HG03064 (cell line): ENCODE results near the gene RRM2.
A peak's percentile ranks its signal among the peaks of the same experiment; 100 is the strongest.

Experiments
- ATAC-seq: cut with Tn5 transposase; IDR thresholded peaks from one replicate; pipeline ENCODE4 v1.9.1; 2021; ENCODE audit warnings: low read depth; ENCODE audit not compliant: unreplicated experiment

Gene RRM2

GRCh38 chr2:10122500-10123280 lies at the start of gene RRM2:
TSS of gene RRM2 (plus strand) at chr2:10122739. CDS start at chr2:10122799, 60 bp downstream.
- peak; percentile 68 for ATAC-seq

DNA sequence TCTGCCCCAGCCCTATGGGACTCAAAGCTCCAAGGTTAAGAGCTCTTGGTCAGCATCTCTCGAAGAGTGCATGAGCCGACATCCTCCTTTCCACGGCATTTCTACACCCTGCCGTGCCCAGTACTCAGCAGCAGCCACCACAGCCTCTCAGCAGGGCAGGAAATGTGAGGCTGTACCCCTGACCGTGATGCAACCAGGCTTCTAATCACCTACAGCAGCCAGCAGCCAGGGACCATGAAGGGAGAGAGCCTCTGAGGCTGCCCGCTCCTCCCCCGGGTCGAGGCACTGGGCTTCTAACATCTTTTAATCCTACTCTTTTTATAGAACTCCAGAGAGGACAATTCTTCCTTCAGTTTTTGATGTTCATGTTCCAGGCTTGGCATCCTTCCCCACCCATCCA lies 48.8 kb upstream of the RRM2 start:
- ATAC-seq = no peak

GRCh38 chr2:10075101-10075500 lies 47.4 kb upstream of the RRM2 start:
- ATAC-seq = no peak

- no peak for ATAC-seq
Measured at GRCh38 chr2:10075571-10076209, 46.8 kb upstream of the RRM2 start.

GRCh38 chr2:10076511-10076910 lies 46.0 kb upstream of the RRM2 start:
- no peak for ATAC-seq

GRCh38 chr2:10076988-10077527 lies 45.5 kb upstream of the RRM2 start:
- no peak for ATAC-seq

DNA sequence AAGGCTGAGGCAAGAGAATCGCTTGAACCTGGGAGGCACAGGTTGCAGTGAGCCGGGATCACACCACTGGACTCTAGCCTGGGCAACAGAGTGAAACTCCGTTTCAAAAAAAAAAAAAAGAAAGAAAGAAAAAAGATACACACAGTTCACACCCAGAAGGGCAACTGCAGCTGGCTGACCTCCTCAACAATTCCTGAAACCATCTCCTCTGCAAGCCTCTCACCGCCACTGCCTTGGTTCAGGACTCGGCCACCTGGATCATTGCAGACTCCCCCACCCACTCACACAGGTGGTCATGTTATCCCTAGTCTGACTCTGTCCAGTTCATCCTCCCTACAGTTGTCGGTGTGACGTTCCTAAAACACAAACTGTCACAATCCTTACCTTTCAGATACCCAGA lies 44.5 kb upstream of the RRM2 start:
- ATAC-seq = no peak

GRCh38 chr2:10078704-10079265 lies 43.8 kb upstream of the RRM2 start:
- no peak for ATAC-seq

GRCh38 chr2:10079266-10079869 lies 43.2 kb upstream of the RRM2 start:
- no peak for ATAC-seq

DNA sequence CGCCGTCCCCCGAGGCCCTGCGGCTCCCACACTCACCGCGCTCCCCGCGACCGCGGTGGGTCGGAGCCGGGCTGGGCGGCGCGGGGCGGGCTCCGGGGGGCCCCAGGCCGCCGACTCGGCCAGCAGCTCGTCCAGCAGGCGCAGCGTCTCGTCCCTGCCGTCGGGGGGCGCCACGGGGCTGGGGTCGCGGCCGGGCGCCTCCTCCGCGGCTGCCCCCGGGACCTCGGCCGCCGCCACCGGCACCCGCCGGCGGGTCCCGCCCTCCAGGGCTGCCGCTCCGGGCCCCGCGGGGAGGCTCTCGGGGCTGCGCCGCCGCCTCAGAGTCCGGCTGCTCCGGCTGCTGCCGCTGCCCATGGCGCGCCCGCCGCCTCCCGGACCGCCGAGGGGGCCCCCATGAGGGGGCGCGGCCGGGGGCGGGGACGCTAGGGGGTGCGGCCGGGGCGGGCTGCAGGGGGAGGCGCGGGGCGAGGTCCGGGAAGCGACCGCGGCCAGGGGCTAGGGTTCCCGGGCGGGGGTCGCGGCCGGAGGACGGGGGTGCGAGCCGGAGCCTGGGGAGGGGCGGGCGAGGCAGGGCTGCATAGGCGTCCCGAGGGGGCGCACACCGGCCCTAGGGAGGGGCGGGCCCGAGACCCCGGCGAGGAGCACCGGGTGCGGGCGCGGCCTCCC lies 42.5 kb upstream of the RRM2 start, which contains the start of gene CYS1:
CYS1 (minus strand) TSS at position 542 of the 666 bp plus-strand sequence; CDS start at position 354, 188 bp downstream.
- no peak for ATAC-seq

- ATAC-seq = no peak
Measured at GRCh38 chr2:10080536-10081304, 41.8 kb upstream of the RRM2 start.

DNA sequence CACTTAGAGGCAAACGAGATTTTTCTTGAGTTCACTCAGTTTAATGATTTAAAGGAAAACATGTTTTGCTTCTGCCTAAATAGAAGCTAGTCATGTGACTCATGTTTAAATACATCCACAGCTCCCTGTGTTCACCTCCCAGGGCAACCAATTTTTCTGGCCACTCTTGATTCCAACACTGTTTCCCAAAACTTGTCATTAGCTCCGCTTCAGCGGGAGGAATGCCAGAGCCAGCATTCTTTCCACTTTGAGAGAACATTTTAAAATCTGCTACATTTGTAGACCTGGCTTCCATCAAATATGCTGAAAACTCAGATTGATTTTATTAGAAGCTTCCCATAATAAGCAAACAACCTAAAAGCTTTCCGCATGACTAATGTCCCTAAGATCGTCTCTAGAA lies 39.5 kb upstream of the RRM2 start:
- no peak for ATAC-seq

GRCh38 chr2:10083692-10084211 lies 38.8 kb upstream of the RRM2 start:
- no peak for ATAC-seq

DNA sequence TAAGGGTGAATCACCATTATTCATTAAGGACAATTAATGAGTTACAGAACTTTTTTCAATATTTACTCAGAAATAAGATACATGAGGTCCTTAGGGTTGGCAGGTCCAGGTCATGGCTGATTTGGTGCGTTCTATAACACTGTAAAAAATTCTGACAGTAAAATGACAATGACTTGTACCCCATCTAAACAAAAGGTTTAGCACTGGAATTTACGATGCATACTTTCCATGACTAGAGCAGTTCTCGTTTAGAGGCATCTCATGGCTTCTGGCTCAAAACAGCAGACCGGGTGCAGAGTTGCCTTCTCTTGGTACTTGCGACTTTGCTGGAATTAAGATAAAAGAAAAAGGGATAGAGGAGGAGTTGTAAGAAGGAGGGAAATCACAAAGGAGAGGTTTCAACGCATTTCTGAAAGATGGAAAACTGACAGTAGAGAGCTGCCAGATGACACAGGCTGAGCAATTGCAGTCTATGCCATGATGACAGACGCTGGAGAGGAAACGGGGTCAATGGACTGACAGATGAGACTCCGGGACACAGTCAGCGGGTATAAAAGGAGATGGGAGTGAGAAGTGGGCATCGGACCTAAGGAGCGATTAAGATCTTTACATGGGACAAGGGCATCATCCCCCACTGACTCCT lies 38.2 kb upstream of the RRM2 start:
- no peak for ATAC-seq

GRCh38 chr2:10085043-10085667 lies 37.4 kb upstream of the RRM2 start:
- ATAC-seq = no peak

- no peak for ATAC-seq
Measured at GRCh38 chr2:10085668-10086059, 36.9 kb upstream of the RRM2 start.

GRCh38 chr2:10086950-10087349 lies 35.6 kb upstream of the RRM2 start:
- ATAC-seq = no peak

DNA sequence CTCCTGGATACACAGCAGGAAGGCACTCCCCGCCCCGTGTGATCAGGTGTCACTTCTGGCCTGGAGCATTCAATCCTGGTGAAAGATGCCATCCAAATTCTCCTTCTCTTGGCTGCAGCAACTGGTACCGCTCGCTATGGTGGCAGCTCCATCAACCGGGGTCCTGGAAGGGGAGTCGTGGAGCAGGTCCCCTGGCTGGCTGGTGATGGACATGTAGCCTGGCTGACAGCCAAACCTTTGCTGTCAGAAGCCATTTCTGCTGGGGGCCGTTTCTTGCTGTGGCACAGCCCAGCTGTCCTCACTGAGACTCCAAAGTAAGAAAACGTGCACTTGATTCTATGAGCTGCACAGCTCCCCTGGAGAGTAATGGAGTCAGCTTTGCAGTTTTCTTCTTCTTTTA lies 35.2 kb upstream of the RRM2 start:
- ATAC-seq = no peak
